Measurements from ENCODE around the gene SERBP1. TPM values are rescaled to one million over a fixed set of nuclear protein-coding genes. Genes with fewer than 3 reads are reported as not detected.
"Not testable (repeated sequence)": the region's sequence is repeated elsewhere in the genome, so short reads cannot be mapped to it uniquely, and the experiment has no call there.

SERBP1 gene
- 437 TPM for polyA plus RNA-seq (ENCODE audit: insufficient read length)

DNA sequence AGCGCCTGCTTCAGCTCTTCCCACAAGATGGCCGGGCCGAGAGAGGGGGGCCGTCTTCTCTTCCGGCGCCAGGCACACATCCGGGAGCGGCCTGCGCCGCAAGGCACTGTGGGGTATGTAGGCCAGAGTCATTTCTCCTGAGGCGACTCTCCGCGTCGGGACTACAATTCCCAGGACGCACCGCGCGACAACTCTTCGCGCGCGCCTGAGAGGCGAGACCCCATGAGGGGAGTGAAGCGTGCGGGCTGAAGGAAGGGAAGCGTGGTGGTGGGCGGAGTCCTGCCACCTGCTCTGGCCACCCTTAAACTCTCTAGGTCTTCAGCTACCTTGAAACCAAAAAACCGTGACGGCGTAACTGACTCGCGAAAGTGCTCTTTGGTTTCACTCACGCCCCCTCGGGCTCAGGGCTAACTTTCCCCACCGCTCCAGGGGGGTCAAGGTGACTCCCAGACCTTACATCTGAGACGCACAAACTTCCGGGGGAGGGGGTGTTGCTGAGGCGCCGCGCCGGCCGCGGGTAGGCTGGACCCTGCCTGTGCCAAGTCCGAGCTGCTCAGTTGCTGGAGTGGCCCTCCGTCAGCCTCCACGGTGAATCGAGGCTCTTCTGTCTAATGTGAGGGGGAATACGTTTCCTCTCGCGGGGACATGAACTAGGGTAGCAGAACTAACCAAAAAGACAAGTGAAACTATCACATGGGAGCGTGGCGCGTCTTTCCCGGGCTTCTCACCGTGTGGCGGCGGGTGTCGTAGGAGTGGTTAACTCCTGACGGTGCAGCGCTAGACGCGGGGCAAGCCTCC is at the start of gene SERBP1:
Gene SERBP1, minus strand, starts transcription at position 45 of the 798 bp plus-strand sequence. CDS start 102 bp downstream, outside the sequence.
- DNase-seq = peak; percentile 98

DNA sequence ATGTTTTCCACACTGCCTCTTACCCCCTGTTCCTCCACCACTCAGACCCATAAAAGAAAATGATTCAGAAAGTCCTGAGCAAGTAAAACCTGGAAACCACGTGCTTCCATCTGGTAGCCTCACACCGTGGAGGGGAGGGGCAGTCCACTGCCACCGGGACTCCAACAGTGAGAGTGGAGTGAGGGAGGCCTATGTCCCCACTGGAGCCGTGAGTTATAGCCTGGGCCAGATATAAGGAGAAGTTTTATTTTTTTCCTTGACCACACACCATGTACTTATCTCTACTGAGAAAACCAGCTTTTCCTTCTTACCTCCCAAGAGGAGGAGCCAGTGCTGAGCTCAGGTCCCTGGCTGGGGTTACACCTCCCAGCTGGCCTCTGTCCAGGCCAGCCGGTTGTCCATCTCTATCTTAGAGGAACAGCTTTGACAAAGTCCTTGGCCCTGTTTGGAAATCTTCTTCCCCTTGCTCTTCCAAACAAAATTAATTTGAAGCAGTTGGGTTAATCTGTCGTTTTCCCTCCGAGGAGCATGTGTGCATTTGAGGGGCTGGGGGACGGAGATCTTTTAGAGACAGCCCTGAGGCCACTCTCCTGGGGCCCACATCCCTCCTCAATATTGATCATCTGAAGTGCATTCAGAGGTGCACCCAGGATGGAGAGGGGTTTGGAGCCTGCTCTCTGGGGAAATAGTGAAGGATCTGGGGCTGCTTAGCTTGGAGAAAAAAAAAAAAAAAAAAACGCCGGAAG is 49.1 kb upstream of the SERBP1 start:
- DNase-seq = no peak

DNA sequence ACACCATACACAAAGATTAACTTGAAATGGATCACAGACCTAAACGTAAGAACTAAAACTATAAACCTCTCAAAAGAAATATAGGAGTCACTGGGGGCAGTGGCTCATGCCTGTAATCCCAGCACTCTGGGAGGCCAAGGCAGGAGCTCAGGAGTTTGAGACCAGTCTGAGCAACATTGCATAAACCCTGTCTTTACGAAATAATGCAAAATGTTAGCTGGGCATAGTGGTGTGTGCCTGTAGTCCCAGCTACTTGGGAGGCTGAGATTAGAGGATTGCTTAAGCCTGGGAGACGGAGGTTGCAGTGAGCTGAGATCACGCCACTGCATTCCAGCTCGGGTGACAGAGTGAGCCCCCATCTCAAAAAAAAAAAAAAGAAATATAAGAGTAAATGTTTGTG is 46.7 kb upstream of the SERBP1 start:
- DNase-seq = no peak

DNA sequence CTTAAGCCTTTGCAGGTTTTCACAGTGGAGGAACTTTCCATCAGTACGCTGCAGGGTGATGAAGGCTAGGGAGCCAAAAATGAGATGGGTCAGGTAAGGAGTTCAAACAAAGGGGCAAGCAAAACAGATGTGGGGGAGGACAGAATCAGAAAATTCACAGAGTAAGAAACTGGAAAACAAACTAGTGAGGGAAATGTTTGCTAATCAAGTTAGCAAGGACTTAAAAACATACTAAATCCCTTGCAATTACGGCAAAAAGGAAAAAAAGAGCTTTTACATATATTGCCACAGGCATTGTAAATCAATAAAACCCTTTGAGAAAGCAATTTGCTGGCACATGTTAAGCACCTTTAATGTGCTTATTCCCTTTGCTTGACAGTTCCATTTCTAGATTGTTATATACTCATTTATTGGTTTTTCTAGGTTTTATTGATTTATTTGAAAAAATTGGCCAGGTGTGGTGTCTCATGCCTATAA is 45.8 kb upstream of the SERBP1 start:
- DNase-seq = no peak

DNA sequence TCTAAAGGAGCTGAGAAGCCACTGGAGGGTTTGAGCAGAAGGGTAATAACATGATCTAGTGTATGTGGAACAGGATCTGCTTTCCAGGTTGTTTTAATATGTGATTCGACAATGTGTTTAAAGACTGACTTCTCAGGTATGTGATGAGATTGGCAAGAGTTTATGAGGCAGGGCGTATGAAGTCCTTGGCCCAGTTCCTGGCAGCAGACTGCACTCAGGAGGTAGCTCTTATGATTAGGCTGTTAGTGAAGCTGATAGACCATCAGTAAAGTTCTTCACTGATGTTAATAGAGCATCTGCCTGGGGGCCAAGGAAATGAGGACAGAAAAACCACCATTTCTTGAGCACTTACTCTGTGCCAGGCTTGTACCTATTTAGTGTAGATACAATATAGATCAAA is 41.9 kb upstream of the SERBP1 start:
- no peak for DNase-seq

DNA sequence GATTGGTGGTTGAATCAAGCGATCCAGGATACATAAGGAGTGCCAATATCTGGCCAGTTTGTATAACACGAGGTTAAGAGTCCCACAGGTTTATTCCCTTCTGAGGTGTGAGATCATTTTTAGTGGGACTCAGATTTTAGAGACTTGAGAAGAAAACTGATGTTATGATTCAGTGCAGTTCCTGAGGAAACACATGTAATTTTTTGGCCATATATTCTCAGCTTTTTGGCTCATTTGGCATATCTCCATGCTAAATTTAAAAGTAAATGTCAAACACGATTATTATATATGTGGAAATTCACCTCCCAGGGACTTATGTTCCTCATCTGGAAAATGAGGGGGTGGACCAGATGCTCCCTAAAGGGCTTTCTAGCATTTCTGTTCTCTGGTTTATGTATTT is 39.2 kb upstream of the SERBP1 start:
- no peak for DNase-seq

DNA sequence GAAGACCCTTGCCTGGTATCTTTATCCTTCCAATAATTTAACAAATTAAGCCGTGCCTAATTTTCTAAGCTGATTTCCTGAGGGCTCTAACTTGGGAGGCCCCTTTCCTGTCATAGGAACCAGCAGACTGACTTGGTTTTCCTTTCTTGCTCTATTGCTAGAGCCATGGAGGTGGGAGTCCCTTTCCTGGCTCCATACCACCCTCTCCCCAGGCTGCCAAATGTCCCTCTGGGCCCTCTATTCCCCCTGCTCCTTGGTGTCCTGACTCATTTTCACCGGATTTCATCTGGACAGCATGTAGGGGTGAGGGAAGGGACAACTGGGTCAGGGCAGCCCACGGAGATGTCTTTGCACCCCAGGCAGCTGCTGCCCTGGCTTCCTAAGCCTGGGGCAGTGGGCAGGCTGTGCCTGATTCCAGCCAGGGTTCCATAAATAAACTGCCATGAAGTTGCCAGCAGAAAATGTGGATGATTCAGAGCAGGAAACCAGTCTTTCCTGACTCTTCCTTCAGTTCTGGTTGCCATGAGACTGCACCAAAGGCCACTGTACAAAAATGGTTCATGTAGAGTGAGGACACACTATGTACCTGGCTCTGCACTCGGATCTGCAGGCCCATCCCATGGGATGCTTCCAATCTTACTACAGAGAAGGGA is 38.0 kb upstream of the SERBP1 start:
- DNase-seq = no peak

DNA sequence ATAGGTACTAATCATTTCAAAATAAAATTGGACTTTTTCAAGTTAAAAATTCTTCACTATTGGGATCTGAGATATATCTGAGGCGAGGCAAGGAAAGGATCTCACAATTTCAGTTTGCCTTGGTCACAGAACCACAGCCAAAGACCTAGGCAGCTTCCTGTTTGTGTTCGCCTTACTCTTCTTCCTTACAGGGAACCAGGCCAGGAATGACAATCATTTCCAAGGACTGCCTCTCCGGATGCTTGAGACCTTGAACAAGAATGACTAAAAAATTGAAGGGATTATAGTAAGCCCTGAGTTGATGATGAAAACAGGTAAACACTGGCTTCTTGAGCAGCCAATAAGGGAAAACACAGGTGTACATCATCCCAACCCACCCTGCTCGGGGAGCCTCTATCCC is 35.2 kb upstream of the SERBP1 start:
- DNase-seq = no peak

DNA sequence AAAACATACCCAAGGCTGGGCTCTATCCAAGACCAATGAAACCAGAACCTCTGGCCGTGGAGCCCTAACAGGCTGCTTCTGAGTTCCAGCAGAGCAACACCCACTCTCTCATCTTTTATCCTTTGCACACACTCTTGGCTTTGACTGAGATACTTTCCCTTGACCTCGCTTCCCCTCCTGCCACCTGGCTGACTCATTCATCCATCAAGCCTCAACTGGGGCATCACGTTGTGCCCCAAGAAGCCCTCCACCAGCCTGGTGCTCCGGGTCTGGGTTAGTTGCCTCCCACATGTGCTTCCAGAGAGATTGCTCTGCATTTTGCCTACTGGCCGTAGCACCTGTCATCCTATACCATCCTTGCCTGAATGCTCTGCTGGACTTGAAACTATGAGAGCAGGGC is 34.5 kb upstream of the SERBP1 start:
- DNase-seq = no peak

DNA sequence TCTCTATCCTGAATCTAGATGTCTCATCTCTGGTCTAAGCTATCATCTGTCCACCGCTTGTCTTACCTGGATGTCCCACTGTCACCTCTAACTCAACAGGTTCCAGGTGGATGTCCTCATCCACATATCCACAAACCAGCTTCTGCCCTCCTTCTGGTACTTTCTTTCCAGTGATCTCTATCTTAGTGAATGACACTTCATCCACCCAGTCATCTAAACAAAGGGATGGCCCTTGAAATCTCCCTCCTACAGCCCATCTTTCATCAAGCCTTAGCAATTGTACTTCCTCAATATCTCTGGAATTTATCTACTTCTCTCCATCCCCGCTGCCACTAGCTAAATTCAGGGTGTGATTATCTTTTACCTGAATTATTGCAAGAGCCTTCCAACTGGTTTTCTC is 33.9 kb upstream of the SERBP1 start:
- no peak for DNase-seq

DNA sequence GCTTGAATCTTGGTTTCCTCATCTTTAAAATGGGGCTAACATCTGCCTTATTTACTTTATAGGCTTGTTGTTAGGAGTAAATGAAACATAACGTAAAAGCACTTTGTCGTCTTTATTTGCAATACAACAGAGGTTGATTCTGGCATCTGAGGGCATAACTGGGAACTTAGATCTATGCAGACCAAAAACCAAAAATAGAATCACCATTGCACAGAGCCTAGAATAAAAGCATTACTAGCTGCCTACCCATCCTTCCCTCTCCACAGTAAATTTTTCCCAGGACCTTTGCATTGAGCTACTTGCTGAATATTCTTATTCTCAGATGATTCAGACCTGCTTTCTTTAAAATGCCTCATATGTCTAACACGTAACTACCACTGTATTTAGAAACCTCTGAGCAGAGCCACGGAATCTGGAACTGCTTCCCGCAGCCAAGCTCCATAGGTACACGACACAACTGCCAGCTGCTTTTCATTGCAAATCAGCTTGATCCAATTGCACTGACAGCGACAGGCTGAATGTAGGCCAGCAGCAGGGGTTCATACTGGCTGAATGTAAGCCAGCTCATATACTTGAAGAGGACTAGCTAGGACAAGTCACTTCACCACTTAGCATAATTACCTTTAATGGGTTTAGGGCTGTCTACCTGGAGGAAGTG is 33.2 kb upstream of the SERBP1 start:
- DNase-seq = no peak

DNA sequence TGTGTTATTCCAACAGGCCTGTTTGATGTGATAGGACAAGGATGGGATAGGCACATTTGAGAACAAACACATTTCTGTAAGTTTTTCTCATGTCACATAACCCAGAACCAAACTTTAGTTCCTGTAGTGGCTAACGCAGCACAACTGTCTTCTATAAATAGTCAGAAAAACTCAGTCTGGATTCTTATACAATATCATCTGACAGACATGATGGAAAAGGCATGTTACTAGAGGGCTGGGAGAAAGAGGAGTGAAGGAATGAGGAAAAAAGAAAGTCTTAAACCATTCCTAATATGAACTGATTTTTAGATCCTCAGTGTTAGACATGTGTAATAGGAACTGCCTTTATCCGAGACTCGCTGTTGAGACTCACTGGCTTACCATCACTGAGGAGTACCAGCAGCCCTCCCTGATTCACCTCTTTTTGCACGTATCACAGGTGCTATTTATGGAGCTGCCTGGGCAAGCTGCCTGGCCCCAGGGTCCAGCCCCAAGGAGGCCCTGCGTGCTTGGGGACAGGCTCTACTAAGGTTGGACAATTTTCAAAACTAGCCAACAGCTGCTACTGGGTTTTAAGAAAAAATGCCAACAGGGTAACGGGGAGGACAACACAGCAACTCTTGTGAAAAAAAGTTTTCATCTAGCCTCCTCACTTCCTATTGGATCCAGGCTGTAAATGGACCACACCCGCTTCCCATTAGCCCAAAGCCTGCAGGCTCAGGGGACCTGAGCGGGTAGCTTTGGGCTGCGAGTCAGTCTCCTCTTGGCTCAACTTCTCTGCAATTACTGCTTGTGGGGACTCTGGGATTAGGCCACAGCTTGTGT is 30.7 kb upstream of the SERBP1 start:
- DNase-seq = peak; percentile 29

DNA sequence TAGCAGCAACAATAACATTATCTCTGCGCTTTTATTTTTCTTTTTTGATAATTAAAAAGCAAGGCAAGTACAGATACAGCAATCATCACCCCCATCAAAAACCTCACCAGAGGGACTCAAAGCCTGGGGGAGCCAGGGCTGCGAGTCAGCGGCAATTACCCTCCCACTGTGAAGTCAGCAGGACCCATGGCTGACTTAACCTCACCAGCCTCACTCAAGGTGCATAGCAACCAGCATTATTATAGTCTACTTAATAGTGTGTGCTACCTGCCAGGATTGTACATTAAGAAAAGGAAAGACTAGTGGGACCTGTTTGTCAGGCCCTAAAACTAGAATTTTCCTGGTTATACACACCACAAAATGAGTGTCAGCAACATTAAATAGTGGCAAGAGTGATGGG is 28.9 kb upstream of the SERBP1 start:
- no peak for DNase-seq

DNA sequence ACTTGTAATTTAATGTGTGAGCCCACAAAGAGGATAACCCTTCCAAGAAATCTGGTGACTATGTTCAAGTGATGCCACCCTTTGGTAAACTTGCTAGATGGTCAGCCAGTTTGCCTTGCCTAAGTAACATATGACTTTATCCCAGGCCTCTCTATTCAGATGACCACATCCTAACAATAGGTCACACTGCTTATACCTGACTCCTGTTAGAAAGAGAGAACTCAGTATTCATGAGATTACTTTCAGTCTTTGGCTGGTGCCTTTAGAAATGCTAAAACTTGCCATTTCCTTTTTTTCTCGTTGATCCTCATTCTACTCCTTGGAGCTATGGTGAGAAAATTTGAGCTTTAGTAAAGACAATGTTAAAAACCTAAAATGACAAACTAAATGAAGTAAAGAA is 28.5 kb upstream of the SERBP1 start:
- DNase-seq = no peak

DNA sequence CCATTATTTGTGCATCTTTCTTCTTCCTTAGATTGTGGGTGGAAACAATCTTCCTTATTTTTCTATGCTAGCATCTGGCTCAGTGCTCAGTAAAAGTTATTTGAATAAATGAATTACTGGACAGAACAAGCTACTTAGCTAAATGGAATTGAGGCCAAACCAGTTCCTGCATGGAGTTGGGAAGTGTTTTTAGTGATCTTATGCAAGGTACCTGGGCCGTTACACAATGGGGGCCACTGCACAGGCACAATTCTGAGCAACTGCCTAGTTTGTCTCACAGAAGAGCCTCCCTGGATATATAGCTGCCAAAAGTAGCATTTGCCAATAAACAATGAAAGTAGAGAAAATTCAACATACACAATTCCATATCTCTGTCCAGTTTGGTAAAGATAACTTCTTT is 27.0 kb upstream of the SERBP1 start:
- no peak for DNase-seq

DNA sequence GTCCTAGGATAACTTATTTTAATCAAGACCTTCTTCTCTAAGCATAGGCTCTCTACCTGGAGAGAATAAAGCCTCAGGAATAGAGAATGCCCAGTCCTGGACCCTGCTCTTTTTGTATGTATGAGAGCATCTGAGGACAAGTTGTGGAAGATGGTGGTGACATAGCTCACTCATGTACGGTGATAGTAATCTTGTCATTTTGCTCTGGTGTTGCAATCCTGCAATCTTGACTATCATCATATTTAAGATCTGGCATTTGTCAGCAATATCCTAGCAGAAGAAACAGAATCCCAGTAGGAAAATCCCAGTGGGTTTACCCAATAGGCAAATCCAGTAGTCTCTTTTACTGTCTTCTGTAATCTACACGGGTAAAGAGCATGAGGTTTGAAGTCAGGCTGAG is 21.6 kb upstream of the SERBP1 start:
- no peak for DNase-seq

DNA sequence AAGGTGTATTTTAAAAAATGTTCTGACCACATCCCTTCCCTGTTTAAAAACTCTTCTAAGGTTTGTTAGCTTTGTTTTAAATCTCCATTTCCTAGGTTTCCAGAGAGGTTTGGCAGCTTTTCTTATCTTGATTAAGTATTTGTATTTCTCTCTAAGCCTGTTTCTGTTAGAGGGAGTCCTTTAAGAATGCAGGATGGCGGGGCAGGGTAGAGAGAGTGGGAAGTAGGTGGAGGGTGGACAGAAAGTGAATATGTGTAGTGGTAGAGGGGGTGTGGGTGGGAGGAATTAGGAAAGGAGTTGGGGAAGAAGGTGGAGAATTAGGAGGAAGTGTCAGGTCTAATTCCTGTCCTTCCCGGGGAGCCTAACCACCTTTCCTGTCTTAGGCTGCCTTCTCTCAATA is 21.2 kb upstream of the SERBP1 start:
- no peak for DNase-seq

DNA sequence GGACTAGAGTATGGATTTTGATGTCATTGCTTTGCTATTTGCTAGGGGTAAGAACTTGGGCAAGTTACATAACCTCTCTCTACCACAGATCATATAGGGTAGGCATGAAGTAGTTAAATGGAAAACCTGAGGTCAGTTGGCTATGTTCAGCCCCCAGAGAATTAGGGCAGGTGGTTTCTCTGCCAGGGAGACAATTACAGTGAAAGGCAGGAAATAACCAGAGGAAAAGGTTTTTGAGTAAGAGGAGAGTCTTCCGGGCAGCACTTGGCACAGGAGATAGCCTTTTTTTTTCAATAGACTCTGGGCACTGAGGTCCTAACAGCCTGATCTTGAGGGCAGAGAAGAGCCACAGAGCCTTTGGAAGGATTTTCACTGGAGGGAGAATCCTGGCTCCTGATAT is 16.7 kb upstream of the SERBP1 start:
- no peak for DNase-seq

DNA sequence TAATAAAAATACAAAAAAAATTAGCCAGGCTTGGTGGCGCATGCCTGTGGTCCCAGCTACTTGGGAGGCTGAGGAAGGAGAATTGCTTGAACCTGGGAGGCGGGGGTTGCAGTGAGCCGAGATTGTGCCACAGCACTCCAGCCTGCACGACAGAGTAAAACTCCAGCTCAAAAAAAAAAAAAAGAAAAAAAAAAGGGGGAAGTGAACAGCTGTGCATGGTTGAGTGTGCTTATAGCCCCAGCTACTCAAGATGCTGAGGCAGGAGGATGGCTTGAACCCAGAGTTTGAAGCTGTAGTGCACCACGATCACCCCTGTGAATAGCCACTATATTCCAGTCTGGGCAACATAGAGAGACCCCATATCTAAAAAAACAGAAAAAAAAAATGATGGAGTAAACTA is 15.8 kb upstream of the SERBP1 start:
- not testable (repeated sequence) for DNase-seq

DNA sequence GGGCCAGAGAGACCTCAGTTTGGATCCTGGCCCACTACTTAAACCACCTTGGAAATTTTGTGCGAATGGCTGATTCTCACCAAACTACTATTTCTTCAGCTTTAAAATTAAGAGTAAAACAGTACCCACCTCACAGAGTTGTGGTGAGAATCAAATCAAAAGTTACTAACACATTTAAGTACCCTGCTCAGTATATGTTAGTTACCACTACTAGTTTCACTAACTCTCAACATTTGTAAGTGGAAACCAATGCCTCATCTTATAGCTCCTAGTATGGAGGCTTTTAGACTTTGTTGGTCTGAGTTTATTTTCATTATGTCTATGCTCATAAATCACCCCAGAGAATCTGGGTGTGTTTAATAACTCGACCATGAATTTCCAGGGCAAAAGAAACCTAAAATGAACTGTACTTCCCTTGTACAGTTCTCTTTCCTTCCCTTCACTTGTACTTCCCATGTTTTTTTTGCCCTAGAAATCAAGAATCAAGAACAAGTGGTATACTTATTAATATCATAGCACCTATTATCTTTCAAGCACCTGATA is 11.6 kb upstream of the SERBP1 start:
- no peak for DNase-seq

DNA sequence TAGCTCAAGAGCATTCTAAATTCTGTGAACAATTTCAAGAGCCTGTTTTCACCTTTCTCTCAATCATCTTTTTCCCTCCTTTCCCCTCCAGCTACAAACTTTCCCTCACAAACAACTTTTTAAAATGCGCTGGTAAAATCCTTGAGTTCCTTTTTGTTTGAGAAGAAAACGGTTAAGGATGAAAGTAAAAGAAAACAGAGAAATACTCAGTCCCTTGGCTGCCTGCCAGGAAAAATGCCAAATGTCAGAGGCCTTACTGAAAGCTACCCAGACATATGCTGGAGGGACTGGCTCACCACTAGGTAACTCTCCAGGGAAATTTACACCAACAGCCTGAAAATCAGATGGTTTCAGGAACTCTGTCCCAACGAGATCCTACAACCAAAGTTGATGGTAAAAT is 11.0 kb upstream of the SERBP1 start:
- peak; percentile 26 for DNase-seq

DNA sequence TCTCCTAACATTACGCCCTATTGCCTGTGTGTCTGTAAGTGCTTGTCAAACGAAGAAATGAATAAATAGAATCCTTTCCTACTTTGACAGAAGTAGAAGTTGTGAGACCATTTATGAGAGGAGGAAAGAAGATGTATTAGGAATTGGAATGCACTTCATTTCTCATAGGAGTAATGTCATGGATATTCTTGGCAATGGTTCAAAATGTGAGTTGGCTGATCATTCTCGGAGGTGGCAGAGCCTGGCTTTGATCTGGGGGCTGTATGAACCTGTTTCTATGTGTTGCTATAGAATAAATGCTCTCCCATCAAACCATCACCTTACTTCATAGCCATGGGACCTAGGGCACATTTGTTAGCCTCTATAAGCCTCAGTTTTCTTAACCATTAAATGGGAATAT is 10.1 kb upstream of the SERBP1 start:
- DNase-seq = no peak

Data from hindlimb muscle (tissue), 1 donor.